Endothelial cell of umbilical vein (primary cell): ENCODE results near the gene TMEM61.

Experiments used
- EZH2 ChIP-seq: IDR thresholded peaks from 2 replicates; pipeline ENCODE4 v1.6.1; 2012; ENCODE audit warnings: borderline replicate concordance, low read depth, mild to moderate bottlenecking, moderate library complexity, low read length, inconsistent platforms; ENCODE audit not compliant: severe bottlenecking
- FOS ChIP-seq: IDR thresholded peaks from 2 replicates; pipeline ENCODE4 v1.6.1; 2011; ENCODE audit warnings: mild to moderate bottlenecking, low read length, moderate library complexity, borderline replicate concordance; ENCODE audit not compliant: insufficient read depth
- GATA2 ChIP-seq: IDR thresholded peaks from 2 replicates; pipeline ENCODE4 v1.7.0; 2011; ENCODE audit warnings: low read depth, mild to moderate bottlenecking, moderate library complexity, mixed read lengths, low read length; ENCODE audit not compliant: insufficient read length, insufficient read depth
- JUN ChIP-seq: IDR thresholded peaks from 2 replicates; pipeline ENCODE4 v1.6.1; 2011; ENCODE audit warnings: borderline replicate concordance, low read depth; ENCODE audit not compliant: insufficient read length, insufficient read depth
- MYC ChIP-seq: IDR thresholded peaks from one replicate; pipeline ENCODE4 v1.6.1; 2011; ENCODE audit warnings: mild to moderate bottlenecking, low read depth, low read length
- POLR2A ChIP-seq: IDR thresholded peaks from 2 replicates; pipeline ENCODE4 v1.6.1; 2012; ENCODE audit warnings: low read depth, mild to moderate bottlenecking, control low read depth, low read length
- POLR2AphosphoS5 ChIP-seq: IDR thresholded peaks from 2 replicates; pipeline ENCODE4 v1.6.1; 2012; ENCODE audit warnings: low read depth, mild to moderate bottlenecking, control low read depth, low read length, moderate library complexity; ENCODE audit not compliant: insufficient read depth
- TF ChIP-seq, protein P1 (sequence below), 2 donors: IDR thresholded peaks; 1 replicate in 1 of 2; 2 replicates in 1 of 2; pipeline ENCODE4 v1.5.1; 2011; ENCODE audit warnings: low read length in 2 of 2, mild to moderate bottlenecking in 2 of 2, moderate library complexity in 2 of 2, control low read depth in 1 of 2, inconsistent platforms in 1 of 2, low read depth in 1 of 2; ENCODE audit not compliant: insufficient read depth in 1 of 2; ENCODE audit errors: extremely low read depth in 1 of 2
- TF ChIP-seq, protein P2 (sequence below): IDR thresholded peaks from 2 replicates; pipeline ENCODE4 v1.6.1; 2011; ENCODE audit not compliant: insufficient read depth, insufficient read length

DNA sequence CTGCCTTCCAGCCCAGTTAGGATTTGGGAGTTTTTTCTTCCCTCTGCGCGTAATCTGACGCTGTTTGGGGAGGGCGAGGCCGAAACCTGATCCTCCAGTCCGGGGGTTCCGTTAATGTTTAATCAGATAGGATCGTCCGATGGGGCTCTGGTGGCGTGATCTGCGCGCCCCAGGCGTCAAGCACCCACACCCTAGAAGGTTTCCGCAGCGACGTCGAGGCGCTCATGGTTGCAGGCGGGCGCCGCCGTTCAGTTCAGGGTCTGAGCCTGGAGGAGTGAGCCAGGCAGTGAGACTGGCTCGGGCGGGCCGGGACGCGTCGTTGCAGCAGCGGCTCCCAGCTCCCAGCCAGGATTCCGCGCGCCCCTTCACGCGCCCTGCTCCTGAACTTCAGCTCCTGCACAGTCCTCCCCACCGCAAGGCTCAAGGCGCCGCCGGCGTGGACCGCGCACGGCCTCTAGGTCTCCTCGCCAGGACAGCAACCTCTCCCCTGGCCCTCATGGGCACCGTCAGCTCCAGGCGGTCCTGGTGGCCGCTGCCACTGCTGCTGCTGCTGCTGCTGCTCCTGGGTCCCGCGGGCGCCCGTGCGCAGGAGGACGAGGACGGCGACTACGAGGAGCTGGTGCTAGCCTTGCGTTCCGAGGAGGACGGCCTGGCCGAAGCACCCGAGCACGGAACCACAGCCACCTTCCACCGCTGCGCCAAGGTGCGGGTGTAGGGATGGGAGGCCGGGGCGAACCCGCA lies 59.1 kb downstream of the TMEM61 start, which contains the start of gene PCSK9:
- TF ChIP-seq POLR2A (no peak), EZH2 (peak; percentile 95), JUN (no peak), POLR2AphosphoS5 (no peak), MYC (no peak), GATA2 (no peak), FOS (no peak)
- TF ChIP-seq, protein P1, sequence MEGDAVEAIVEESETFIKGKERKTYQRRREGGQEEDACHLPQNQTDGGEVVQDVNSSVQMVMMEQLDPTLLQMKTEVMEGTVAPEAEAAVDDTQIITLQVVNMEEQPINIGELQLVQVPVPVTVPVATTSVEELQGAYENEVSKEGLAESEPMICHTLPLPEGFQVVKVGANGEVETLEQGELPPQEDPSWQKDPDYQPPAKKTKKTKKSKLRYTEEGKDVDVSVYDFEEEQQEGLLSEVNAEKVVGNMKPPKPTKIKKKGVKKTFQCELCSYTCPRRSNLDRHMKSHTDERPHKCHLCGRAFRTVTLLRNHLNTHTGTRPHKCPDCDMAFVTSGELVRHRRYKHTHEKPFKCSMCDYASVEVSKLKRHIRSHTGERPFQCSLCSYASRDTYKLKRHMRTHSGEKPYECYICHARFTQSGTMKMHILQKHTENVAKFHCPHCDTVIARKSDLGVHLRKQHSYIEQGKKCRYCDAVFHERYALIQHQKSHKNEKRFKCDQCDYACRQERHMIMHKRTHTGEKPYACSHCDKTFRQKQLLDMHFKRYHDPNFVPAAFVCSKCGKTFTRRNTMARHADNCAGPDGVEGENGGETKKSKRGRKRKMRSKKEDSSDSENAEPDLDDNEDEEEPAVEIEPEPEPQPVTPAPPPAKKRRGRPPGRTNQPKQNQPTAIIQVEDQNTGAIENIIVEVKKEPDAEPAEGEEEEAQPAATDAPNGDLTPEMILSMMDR (IDR thresholded peaks at IDR 0.05; ENCODE audit: extremely low read depth in 1 of 2, insufficient read depth in 1 of 2, low read depth in 1 of 2, low read length in 2 of 2): no peak
- TF ChIP-seq, protein P2, sequence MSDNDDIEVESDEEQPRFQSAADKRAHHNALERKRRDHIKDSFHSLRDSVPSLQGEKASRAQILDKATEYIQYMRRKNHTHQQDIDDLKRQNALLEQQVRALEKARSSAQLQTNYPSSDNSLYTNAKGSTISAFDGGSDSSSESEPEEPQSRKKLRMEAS: no peak
